Measurements from ENCODE around the gene ARFGAP2.

The ARFGAP2 gene

GRCh38 chr11:47147250-47147649, 29.4 kb downstream of the ARFGAP2 start:
- no peak for DNase-seq

GRCh38 chr11:47144541-47144940, 32.1 kb downstream of the ARFGAP2 start:
- DNase-seq: no peak

GRCh38 chr11:47143322-47143721, 33.4 kb downstream of the ARFGAP2 start:
- DNase-seq: no peak

GRCh38 chr11:47139878-47140277, 36.8 kb downstream of the ARFGAP2 start:
- no peak for DNase-seq

- DNase-seq: no peak
Observed at GRCh38 chr11:47137476-47137875, 39.2 kb downstream of the ARFGAP2 start.

- DNase-seq: no peak
Observed at GRCh38 chr11:47136921-47137320, 39.8 kb downstream of the ARFGAP2 start.

- DNase-seq: no peak
Observed at GRCh38 chr11:47136327-47136726, 40.4 kb downstream of the ARFGAP2 start.

- DNase-seq: no peak
Observed at GRCh38 chr11:47132981-47133380, 43.7 kb downstream of the ARFGAP2 start.

GRCh38 chr11:47132490-47132889, 44.2 kb downstream of the ARFGAP2 start:
- DNase-seq: no peak

GRCh38 chr11:47131136-47131535, 45.5 kb downstream of the ARFGAP2 start:
- DNase-seq: no peak

- no peak for DNase-seq
Observed at GRCh38 chr11:47130543-47130942, 46.1 kb downstream of the ARFGAP2 start.

GRCh38 chr11:47127213-47127612, 49.5 kb downstream of the ARFGAP2 start:
- no peak for DNase-seq

GRCh38 chr11:47125083-47125482, 51.6 kb downstream of the ARFGAP2 start:
- no peak for DNase-seq

- DNase-seq: no peak
Observed at GRCh38 chr11:47124675-47125074, 52.0 kb downstream of the ARFGAP2 start.

- DNase-seq: no peak
Observed at GRCh38 chr11:47123094-47123493, 53.6 kb downstream of the ARFGAP2 start.

- DNase-seq: no peak
Observed at GRCh38 chr11:47121731-47122130, 54.9 kb downstream of the ARFGAP2 start.

- DNase-seq: no peak
Observed at GRCh38 chr11:47121056-47121455, 55.6 kb downstream of the ARFGAP2 start.

- peak; percentile 41 for DNase-seq
Observed at GRCh38 chr11:47118958-47119688, 57.6 kb downstream of the ARFGAP2 start.
